Lung (tissue), 12 donors: ENCODE measurements around the gene CAMK1G. TPM values are rescaled to one million over a fixed set of nuclear protein-coding genes. Genes with fewer than 3 reads are reported as not detected.

Source experiments
- ATAC-seq: fragments of 200-7000 bp; cut with Tn5 transposase; one replicate; pipeline ENCODE4 v1.9.1; 2020; ENCODE audit warnings: moderate number of reproducible peaks; ENCODE audit not compliant: insufficient read depth, low FRiP score
- DNase-seq, 3 donors: peaks; one replicate each; pipeline ENCODE4 v3.0.0-alpha.2; 2013 to 2017
- H3K27ac ChIP-seq, 2 donors: one replicate each; pipeline ENCODE4 v1.5.1; 2013; ENCODE audit warnings: mild to moderate bottlenecking in 2 of 2, moderate library complexity in 2 of 2, control low read depth in 1 of 2, inconsistent platforms in 1 of 2, low read depth in 1 of 2, low read length in 1 of 2
- H3K27me3 ChIP-seq, 3 donors: one replicate each; pipeline ENCODE4 v1.5.1; 2013; ENCODE audit warnings: low read length in 2 of 3; ENCODE audit not compliant: control insufficient read depth in 3 of 3, insufficient read depth in 3 of 3
- H3K36me3 ChIP-seq, 4 donors: one replicate each; pipeline ENCODE4 v1.5.1; 2013; ENCODE audit warnings: low read length in 4 of 4, mild to moderate bottlenecking in 1 of 4, moderate library complexity in 1 of 4; ENCODE audit not compliant: control insufficient read depth in 4 of 4, insufficient read depth in 4 of 4
- H3K4me1 ChIP-seq, 5 donors: one replicate each; pipeline ENCODE4 v1.5.1; 2013; ENCODE audit warnings: low read length in 5 of 5, mild to moderate bottlenecking in 2 of 5, moderate library complexity in 1 of 5; ENCODE audit not compliant: control insufficient read depth in 5 of 5, insufficient read depth in 5 of 5
- H3K4me3 ChIP-seq: one replicate; pipeline ENCODE4 v1.5.1; 2013; ENCODE audit warnings: mild to moderate bottlenecking, control low read depth, moderate library complexity
- H3K9ac ChIP-seq, 2 donors: one replicate each; pipeline ENCODE4 v1.5.1; 2013; ENCODE audit warnings: low read length in 2 of 2, control low read depth in 1 of 2; ENCODE audit not compliant: insufficient read depth in 1 of 2
- H3K9me3 ChIP-seq, 4 donors: one replicate each; pipeline ENCODE4 v1.5.1; 2013; ENCODE audit warnings: low read length in 3 of 4, mild to moderate bottlenecking in 1 of 4, moderate library complexity in 1 of 4; ENCODE audit not compliant: control insufficient read depth in 4 of 4, insufficient read depth in 3 of 4
- CTCF ChIP-seq: IDR thresholded peaks from 2 replicates; pipeline ENCODE4 v1.5.1; 2012; ENCODE audit warnings: mild to moderate bottlenecking; ENCODE audit errors: control extremely low read depth, extremely low read depth
- WGBS, 2 donors: extraction: QIAGEN DNeasy Blood & Tissue Kit; methylation state at CpG; one replicate each; pipeline ENCODE4 v1.1.7; 2013; 5-methylcytosine and 5-hydroxymethylcytosine counted together
- polyA plus RNA-seq, 2 donors: library from polyadenylated mRNA; stranded (reverse); fragments of 200-250 nt; gene quantifications; one replicate each; pipeline ENCODE4 v1.2.1, GENCODE V29; 2013
- total RNA-seq, 2 donors: library from RNA; depleted of rRNA in 1 of 2; stranded (reverse); fragments of >200 nt in 1 of 2; gene quantifications; one replicate each; pipeline ENCODE4 v1.2.1, GENCODE V29; 2014 to 2021
- donor health status: control.
- donor health status: control.
- donor health status: Bipolar disorder and iron deficiency.
- donor health status: healthy.
- donor health status: DM: yes; HTN: yes; CAD: no.

The CAMK1G gene
- total and polyA plus RNA-seq, 4 donors: 0.14 to 2.4 (median 0.80) TPM; not detected in 1

DNA sequence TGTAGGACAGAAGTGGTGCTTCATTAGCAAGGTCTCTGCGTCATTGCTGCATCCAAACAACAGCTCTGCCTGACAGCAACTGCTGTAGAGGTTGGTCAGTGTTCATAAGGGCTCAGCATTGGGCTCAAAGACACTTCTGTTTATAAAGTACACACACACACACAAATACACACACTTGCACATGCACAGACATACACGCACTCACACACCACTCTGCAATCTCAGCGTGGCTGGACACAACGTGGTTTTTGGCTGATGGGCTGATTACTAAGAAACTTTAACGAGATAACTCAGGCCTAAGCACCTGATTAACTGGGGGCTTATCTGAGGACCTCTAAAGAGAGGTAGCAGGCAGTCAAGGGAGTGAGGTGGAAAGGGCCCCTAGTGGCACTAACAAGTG is 20.4 kb downstream of the CAMK1G start:
- H3K9me3 ChIP-seq: no peaks in the 10 kb centered on the region
- H3K4me3 ChIP-seq: no peak overlapping the region
- no peak overlapping the region for H3K9ac ChIP-seq
- peaks cover 0 to 34% (median 8%) of the 10 kb centered on the region in 4 donors for H3K36me3 ChIP-seq
- no peak overlapping the region for H3K27ac ChIP-seq
- peaks cover 0 to 2% (median 0%) of the 10 kb centered on the region in 5 donors for H3K4me1 ChIP-seq
- 86 to 91% methylated on average over 5 of the region's 5 CpGs for WGBS, 2 donors
- DNase-seq (no peak), ATAC-seq (no peak)
- no peaks in the 10 kb centered on the region for H3K27me3 ChIP-seq
- TF ChIP-seq CTCF: no peak

DNA sequence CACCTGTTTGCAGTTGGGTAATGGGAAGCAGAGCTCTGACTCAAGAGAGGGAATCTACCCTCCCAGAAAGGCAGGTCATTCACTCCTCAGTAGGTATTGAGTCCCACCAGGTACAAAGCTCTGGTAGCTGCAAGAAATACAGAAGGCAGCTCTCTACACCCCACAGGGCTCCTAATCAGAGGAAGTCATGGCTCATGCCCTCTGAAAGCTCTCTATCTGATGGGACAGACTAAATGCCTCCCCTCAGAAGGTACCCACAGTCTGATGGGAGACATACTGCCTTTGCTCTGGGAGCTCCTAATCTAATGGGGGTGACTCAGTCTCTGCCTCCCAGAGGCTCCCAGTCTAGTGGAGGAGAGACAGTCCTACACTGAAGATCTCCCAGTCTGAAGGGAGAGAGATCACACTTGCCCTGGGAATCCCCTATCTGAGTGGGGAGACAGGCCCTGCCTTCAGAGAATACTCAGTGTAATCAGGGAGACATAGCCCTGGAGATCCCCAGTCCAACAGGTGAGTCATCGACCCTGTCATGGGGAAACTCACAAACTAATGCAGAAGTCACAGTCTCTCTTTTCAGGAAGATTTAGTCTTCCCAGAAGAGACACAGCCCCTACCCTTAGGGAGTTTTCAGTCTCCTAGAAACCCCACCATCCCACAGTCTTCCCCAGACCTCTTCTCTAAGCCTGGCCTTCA is 23.7 kb downstream of the CAMK1G start:
- no peak for ATAC-seq
- H3K9ac ChIP-seq: no peak overlapping the region
- no peaks in the 10 kb centered on the region for H3K9me3 ChIP-seq
- H3K4me3 ChIP-seq: no peak overlapping the region
- peaks cover 0 to 1% (median 0%) of the 10 kb centered on the region in 5 donors for H3K4me1 ChIP-seq
- no peaks in the 10 kb centered on the region for H3K27me3 ChIP-seq
- TF ChIP-seq CTCF: no peak
- 68 to 69% methylated on average over 1 of the region's 1 CpG for WGBS, 2 donors
- H3K36me3 ChIP-seq: peaks cover 0 to 41% (median 10%) of the 10 kb centered on the region in 4 donors
- DNase-seq: no peak
- H3K27ac ChIP-seq: no peak overlapping the region

DNA sequence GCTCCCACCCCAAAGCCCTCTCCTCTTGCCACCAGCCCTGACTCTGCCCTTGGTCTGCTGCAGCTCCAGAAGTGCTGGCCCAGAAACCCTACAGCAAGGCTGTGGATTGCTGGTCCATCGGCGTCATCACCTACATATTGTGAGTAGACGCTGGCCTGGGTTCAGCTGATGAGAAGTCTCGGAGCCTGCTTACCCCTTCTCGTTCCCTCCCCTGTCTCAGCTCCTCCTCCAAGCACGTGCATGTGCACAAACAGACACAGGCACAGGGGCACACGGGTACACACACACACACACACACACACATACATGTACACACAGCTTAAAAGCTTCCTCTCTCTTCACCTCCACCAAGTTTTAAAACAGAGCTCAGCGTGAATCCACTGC is 24.3 kb downstream of the CAMK1G start:
- H3K27me3 ChIP-seq: no peaks in the 10 kb centered on the region
- no peak overlapping the region for H3K4me3 ChIP-seq
- no peak for ATAC-seq
- no peak for DNase-seq
- H3K36me3 ChIP-seq: peaks cover 0 to 41% (median 10%) of the 10 kb centered on the region in 4 donors
- no peak overlapping the region for H3K27ac ChIP-seq
- no peak overlapping the region for H3K9ac ChIP-seq
- H3K9me3 ChIP-seq: no peaks in the 10 kb centered on the region
- no peaks in the 10 kb centered on the region for H3K4me1 ChIP-seq
- no peak for TF ChIP-seq CTCF
- 83 to 85% methylated on average over 8 of the region's 8 CpGs for WGBS, 2 donors
